ENCODE results near the gene ADAMTSL1. TPM values are rescaled to one million over a fixed set of nuclear protein-coding genes. Genes with fewer than 3 reads are reported as not detected.

Gene ADAMTSL1
- total and polyA plus RNA-seq, 2 of the 8 experiments (the other 6 are each of a cell fraction or from before 2014, with no cell fraction given): 0.84 to 1.1 TPM

- H3K9me3 ChIP-seq (ENCODE audit: insufficient read depth in 2 of 2, low read depth in 1 of 2, low read length in 1 of 2): no peaks in the 10 kb centered on the region
- no peak overlapping the region for H3K14ac ChIP-seq (ENCODE audit: insufficient read length)
- H2BK12ac ChIP-seq (ENCODE audit: low read depth, low read length): no peak overlapping the region
- H3K79me1 ChIP-seq (ENCODE audit: low read depth, low read length): no peaks in the 10 kb centered on the region
- no peak overlapping the region for H3K4ac ChIP-seq (replicated peaks; ENCODE audit: insufficient read length, low read depth, low read length)
- H4K5ac ChIP-seq (ENCODE audit: insufficient read length, low read depth, low read length): no peak overlapping the region
- H3K27ac ChIP-seq (ENCODE audit: low read depth, low read length): no peak overlapping the region
- ChIA-PET CTCF (ENCODE audit: partially characterized antibody) (interaction anchor here (0.8 kb wide), 1 partner anchor 18 kb away, joined by 4 read pairs; no protein-coding TSS in a partner anchor), POLR2A (ENCODE audit: partially characterized antibody) (no interaction called here)
- H4K20me1 ChIP-seq (replicated peaks in 1 of 2; ENCODE audit: control insufficient read depth in 1 of 2, insufficient read depth in 2 of 2, low read length in 2 of 2): no peaks in the 10 kb centered on the region
- H3K9ac ChIP-seq (replicated peaks in 1 of 4; ENCODE audit: extremely low read depth in 1 of 4, low read depth in 3 of 4, low read length in 3 of 4): no peak overlapping the region
- H3K36me3 ChIP-seq (ENCODE audit: control insufficient read depth in 2 of 4, insufficient read depth in 4 of 4, low read length in 3 of 4): no peaks in the 10 kb centered on the region
- no peak overlapping the region for H4K8ac ChIP-seq (ENCODE audit: extremely low read depth, insufficient read depth, low read length)
- no peak overlapping the region for H2AK5ac ChIP-seq (ENCODE audit: low read depth, low read length)
- H2BK15ac ChIP-seq (ENCODE audit: low read length): no peak overlapping the region
- WGBS, 2 experiments (ENCODE audit: extremely low coverage in 1 of 2, insufficient coverage in 1 of 2, insufficient read length in 1 of 2, insufficient replicate concordance in 2 of 2, low coverage in 1 of 2, low lambda C conversion rate in 2 of 2, missing lambda C conversion rate in 1 of 2): 100% methylated on average over 1 of the region's 1 CpG; no CpG with 5 or more reads in 1 of the 2 experiments
- no peaks in the 10 kb centered on the region for H3K79me2 ChIP-seq (ENCODE audit: control insufficient read depth in 1 of 2, insufficient read depth in 2 of 2, low read length in 2 of 2)
- H3K4me3 ChIP-seq (ENCODE audit: extremely low read depth in 1 of 4, insufficient read depth in 2 of 4, low read depth in 3 of 4, low read length in 4 of 4): no peak overlapping the region
- DNase-seq (ENCODE audit: low read depth in 1 of 2, low spot score in 2 of 2) (no peak), FAIRE-seq (no peak)
- H4K91ac ChIP-seq (replicated peaks; ENCODE audit: insufficient read length, low read length): no peak overlapping the region
- no peak overlapping the region for H3K18ac ChIP-seq (ENCODE audit: extremely low read depth, low read length)
- no peak overlapping the region for H2BK5ac ChIP-seq (ENCODE audit: low read depth, low read length)
- H3K23me2 ChIP-seq (ENCODE audit: low read depth, low read length): no peaks in the 10 kb centered on the region
- H2AFZ ChIP-seq (ENCODE audit: low read length): no peak overlapping the region
- no peak overlapping the region for H3K4me2 ChIP-seq (ENCODE audit: insufficient read depth in 1 of 2, low read depth in 2 of 2, low read length in 2 of 2)
- H2BK20ac ChIP-seq (ENCODE audit: low read length): no peak overlapping the region
- H3K27me3 ChIP-seq (replicated peaks in 1 of 4; ENCODE audit: control insufficient read depth in 3 of 4, extremely low read depth in 1 of 4, insufficient read depth in 3 of 4, low read length in 3 of 4): no peaks in the 10 kb centered on the region
- H3K4me1 ChIP-seq (replicated peaks in 1 of 4; ENCODE audit: control insufficient read depth in 3 of 4, insufficient read depth in 4 of 4, low read length in 3 of 4): no peaks in the 10 kb centered on the region
- no peak overlapping the region for H3K23ac ChIP-seq (ENCODE audit: insufficient read length)
- no peak overlapping the region for H3K56ac ChIP-seq (replicated peaks; ENCODE audit: insufficient read length, low read depth, low read length)
- peak overlapping the region; percentile 33 for H2BK120ac ChIP-seq (replicated peaks; ENCODE audit: low read depth, low read length)
- no peak for TF ChIP-seq TAF1 (IDR thresholded peaks at IDR 0.05; ENCODE audit: low read depth, low read length)
- no peak for TF ChIP-seq TAF7 (optimal IDR thresholded peaks at IDR 0.05; ENCODE audit: borderline replicate concordance, low read depth, low read length)
- TF ChIP-seq CTCF (IDR thresholded peaks at IDR 0.05; ENCODE audit: control extremely low read depth in 1 of 3, insufficient read depth in 1 of 3, low read depth in 1 of 3, low read length in 3 of 3): no peak
- TF ChIP-seq E2F6 (IDR thresholded peaks at IDR 0.05): no peak
- no peak for TF ChIP-seq SIN3A (conservative IDR thresholded peaks at IDR 0.05 in 1 of 2, IDR thresholded peaks at IDR 0.05 in 1 of 2; ENCODE audit: low read depth in 1 of 2, low read length in 2 of 2)
- no peak for TF ChIP-seq POLR2AphosphoS5 (IDR thresholded peaks at IDR 0.05; ENCODE audit: low read depth, low read length)
- no peak for TF ChIP-seq CHD1 (IDR thresholded peaks at IDR 0.05; ENCODE audit: low read depth, low read length)
- no peak for TF ChIP-seq TEAD4 (IDR thresholded peaks at IDR 0.05; ENCODE audit: low read depth, low read length)
- TF ChIP-seq BCL11A (IDR thresholded peaks at IDR 0.05; ENCODE audit: low read depth in 2 of 2, low read length in 2 of 2): no peak
- no peak for TF ChIP-seq ASH2L (IDR thresholded peaks at IDR 0.05; ENCODE audit: low read length)
- no peak for TF ChIP-seq CREB1 (IDR thresholded peaks at IDR 0.05)
- TF ChIP-seq SIX5 (IDR thresholded peaks at IDR 0.05; ENCODE audit: low read depth, low read length): no peak
These were observed 99.1 kb downstream of the ADAMTSL1 start for GRCh38 chr9:18573021-18573556.

Measured in H1 (cell line).